C1 segment of cervical spinal cord (tissue), 14 donors: ENCODE data around the gene MRPL4.
A peak's percentile ranks its signal among the peaks of the same experiment; 100 is the strongest.

ENCODE experiments used
- DNase-seq, 14 donors: peaks; one replicate each; lab custom pipeline; 2025; lab: John Stamatoyannopoulos, UW

The MRPL4 gene

GRCh38 chr19:10288662-10289166 lies 36.7 kb downstream of the MRPL4 start:
- DNase-seq: no peak

GRCh38 chr19:10289167-10289835 lies 37.3 kb downstream of the MRPL4 start:
- DNase-seq: no peak

- DNase-seq: no peak
These were observed 37.9 kb downstream of the MRPL4 start, which contains the start of gene ICAM5 for GRCh38 chr19:10289836-10290356. TSS of gene ICAM5 (plus strand) at chr19:10289952. CDS start at chr19:10290044, 92 bp downstream.

- no peak for DNase-seq
These were observed 38.4 kb downstream of the MRPL4 start for GRCh38 chr19:10290357-10290875.

- peak in 1 of 14 donors; percentile 4 for DNase-seq
These were observed 39.0 kb downstream of the MRPL4 start for GRCh38 chr19:10290876-10291553.

GRCh38 chr19:10291554-10292205 lies 39.7 kb downstream of the MRPL4 start:
- DNase-seq: no peak

GRCh38 chr19:10292206-10292788 lies 40.3 kb downstream of the MRPL4 start:
- peak in 4 of 14 donors; percentile 8 to 40 (median 17) for DNase-seq

- no peak for DNase-seq
These were observed 41.0 kb downstream of the MRPL4 start for GRCh38 chr19:10292789-10293636.

GRCh38 chr19:10293637-10294367 lies 41.8 kb downstream of the MRPL4 start:
- DNase-seq: no peak

GRCh38 chr19:10294368-10294697 lies 42.3 kb downstream of the MRPL4 start:
- DNase-seq: no peak

GRCh38 chr19:10295305-10295846 lies 43.4 kb downstream of the MRPL4 start:
- no peak for DNase-seq

- DNase-seq: no peak
These were observed 44.0 kb downstream of the MRPL4 start for GRCh38 chr19:10295847-10296591.

- no peak for DNase-seq
These were observed 47.8 kb downstream of the MRPL4 start for GRCh38 chr19:10299545-10300458.

- DNase-seq: peak in 5 of 14 donors; percentile 4 to 36 (median 9)
These were observed 53.3 kb downstream of the MRPL4 start for GRCh38 chr19:10305139-10305806.

GRCh38 chr19:10306327-10306726 lies 54.3 kb downstream of the MRPL4 start:
- DNase-seq: no peak

GRCh38 chr19:10309423-10309822 lies 57.4 kb downstream of the MRPL4 start, which contains the start of gene ZGLP1:
TSS of gene ZGLP1 (minus strand) at chr19:10309815.
- no peak for DNase-seq
